Astrocyte (in vitro differentiated cells and primary cell): ENCODE results near the gene CDK6. TPM values are rescaled to one million over a fixed set of nuclear protein-coding genes. Genes with fewer than 3 reads are reported as not detected.

Experiments used
- DNase-seq: peaks from one replicate; pipeline ENCODE4 v3.0.0-alpha.2; 2010; ENCODE audit warnings: low read depth
- FAIRE-seq: peaks from 2 replicates; lab custom pipeline; 2011; peaks lifted over from hg19 to GRCh38; lab: Jason Lieb, UNC
- H2AFZ ChIP-seq: 2 replicates; pipeline ENCODE4 v1.6.0; 2012; ENCODE audit warnings: low read depth, low read length, inconsistent platforms
- H3K27ac ChIP-seq: 2 replicates; pipeline ENCODE4 v1.5.1; 2011; ENCODE audit warnings: low read depth, low read length, inconsistent platforms
- H3K27me3 ChIP-seq: 2 replicates; pipeline ENCODE4 v1.6.0; 2011; ENCODE audit warnings: low read length, inconsistent platforms; ENCODE audit not compliant: insufficient read depth
- H3K36me3 ChIP-seq: 2 replicates; pipeline ENCODE4 v1.5.1; 2011; ENCODE audit warnings: low read length, inconsistent platforms; ENCODE audit not compliant: insufficient read depth
- H3K4me1 ChIP-seq: 2 replicates; pipeline ENCODE4 v1.5.1; 2011; ENCODE audit warnings: low read length, inconsistent platforms; ENCODE audit not compliant: insufficient read depth
- H3K4me2 ChIP-seq: 2 replicates; pipeline ENCODE4 v1.6.0; 2012; ENCODE audit warnings: low read length, inconsistent platforms
- H3K4me3 ChIP-seq: 2 replicates; pipeline ENCODE4 v1.5.1; 2011; ENCODE audit warnings: low read depth, mild to moderate bottlenecking, low read length, inconsistent platforms; ENCODE audit not compliant: insufficient read depth
- H3K79me2 ChIP-seq: 2 replicates; pipeline ENCODE4 v1.6.0; 2012; ENCODE audit warnings: mild to moderate bottlenecking, low read length, inconsistent platforms; ENCODE audit not compliant: insufficient read depth
- H3K9ac ChIP-seq: 2 replicates; pipeline ENCODE4 v1.6.0; 2012; ENCODE audit warnings: mild to moderate bottlenecking, low read length, inconsistent platforms
- H3K9me3 ChIP-seq: 2 replicates; pipeline ENCODE4 v1.5.1; 2012; ENCODE audit warnings: low read depth, mild to moderate bottlenecking, low read length, inconsistent platforms; ENCODE audit not compliant: insufficient read depth
- H4K20me1 ChIP-seq: 2 replicates; pipeline ENCODE4 v1.6.0; 2012; ENCODE audit warnings: low read length, inconsistent platforms; ENCODE audit not compliant: insufficient read depth
- H3K27ac Mint-ChIP-seq: one replicate; pipeline ENCODE4 v1.8.0; 2021; ENCODE audit warnings: mild to moderate bottlenecking, mixed read lengths; ENCODE audit not compliant: unreplicated experiment
- H3K27me3 Mint-ChIP-seq: one replicate; pipeline ENCODE4 v1.8.0; 2021; ENCODE audit warnings: low read depth, mixed read lengths; ENCODE audit not compliant: unreplicated experiment
- H3K36me3 Mint-ChIP-seq: one replicate; pipeline ENCODE4 v1.8.0; 2021; ENCODE audit warnings: low read depth, mixed read lengths; ENCODE audit not compliant: unreplicated experiment
- H3K4me1 Mint-ChIP-seq: one replicate; pipeline ENCODE4 v1.8.0; 2021; ENCODE audit warnings: low read depth, mixed read lengths; ENCODE audit not compliant: unreplicated experiment
- H3K4me3 Mint-ChIP-seq: one replicate; pipeline ENCODE4 v1.8.0; 2021; ENCODE audit warnings: mild to moderate bottlenecking, moderate library complexity, mixed read lengths; ENCODE audit not compliant: unreplicated experiment
- H3K9me3 Mint-ChIP-seq: one replicate; pipeline ENCODE4 v1.8.0; 2021; ENCODE audit warnings: mild to moderate bottlenecking, mixed read lengths; ENCODE audit not compliant: unreplicated experiment
- CTCF ChIP-seq: IDR thresholded peaks from 2 replicates; pipeline ENCODE4 v1.5.1; 2011; ENCODE audit warnings: low read depth, mild to moderate bottlenecking, inconsistent platforms, low read length, moderate library complexity; ENCODE audit not compliant: insufficient read depth
- EZH2 ChIP-seq: IDR thresholded peaks from 2 replicates; pipeline ENCODE4 v1.6.1; 2012; ENCODE audit warnings: mild to moderate bottlenecking, low read length, inconsistent platforms; ENCODE audit not compliant: insufficient read depth
- total RNA-seq: library from RNA; stranded (reverse); gene quantifications from 2 replicates; pipeline ENCODE4 v1.2.1, GENCODE V29; 2021

CDK6 gene
- total RNA-seq, 1 donor from 2014 or later = 160 TPM

- DNase-seq = no peak
- no peaks in the 10 kb centered on the region for H3K4me1 ChIP-seq
- H3K27ac ChIP-seq = no peak overlapping the region
- Mint-ChIP-seq H3K4me1 (no peaks in the 10 kb centered on the region), H3K36me3 (peaks cover 3% of the 10 kb centered on the region), H3K4me3 (no peak overlapping the region), H3K27me3 (no peaks in the 10 kb centered on the region), H3K9me3 (no peaks in the 10 kb centered on the region), H3K27ac (no peak overlapping the region)
- H2AFZ ChIP-seq = no peak overlapping the region
- no peak overlapping the region for H3K4me3 ChIP-seq
- no peaks in the 10 kb centered on the region for H3K27me3 ChIP-seq
- no peak overlapping the region for H3K4me2 ChIP-seq
- H3K9ac ChIP-seq = no peak overlapping the region
- TF ChIP-seq EZH2 = no peak
- no peak for TF ChIP-seq CTCF
- H4K20me1 ChIP-seq = no peaks in the 10 kb centered on the region
- H3K9me3 ChIP-seq = no peaks in the 10 kb centered on the region
- FAIRE-seq = no peak
- peaks cover 14% of the 10 kb centered on the region for H3K36me3 ChIP-seq
- H3K79me2 ChIP-seq = no peaks in the 10 kb centered on the region
These were observed 279.1 kb downstream of the CDK6 start for GRCh38 chr7:92557249-92557648.

Other genes starting within 250 kb of the CDK6 start
- gene FAM133B, start 246.2 kb downstream of the CDK6 start, total RNA-seq = 20.4 and 26.1 TPM in 2 replicates